SJSA1 (cell line): Measurements from ENCODE around the gene MDM1. TPM values are rescaled to one million over a fixed set of nuclear protein-coding genes. Genes with fewer than 3 reads are reported as not detected.

Source experiments
- DNase-seq, 2 experiments: peaks; one replicate each; pipeline ENCODE4 v3.0.0-alpha.2; 2015 to 2020; ENCODE audit warnings: low spot score in 2 of 2, low read depth in 1 of 2
- H3K27ac ChIP-seq: fragments of 250-450 bp; sonication (Bioruptor Pico); 2 replicates; pipeline ENCODE4 v1.5.1; 2020; ENCODE audit warnings: mild to moderate bottlenecking, moderate library complexity
- H3K27me3 ChIP-seq: fragments of 250-450 bp; sonication (Bioruptor Pico); replicated peaks from 2 replicates; pipeline ENCODE4 v1.5.1; 2020; ENCODE audit warnings: mild to moderate bottlenecking, moderate library complexity
- H3K36me3 ChIP-seq: fragments of 250-450 bp; sonication (Bioruptor Pico); 2 replicates; pipeline ENCODE4 v1.5.1; 2020; ENCODE audit warnings: mild to moderate bottlenecking
- H3K4me1 ChIP-seq: fragments of 250-450 bp; sonication (Bioruptor Pico); replicated peaks from 2 replicates; pipeline ENCODE4 v1.6.1; 2021; ENCODE audit warnings: mild to moderate bottlenecking
- H3K4me3 ChIP-seq: fragments of 250-450 bp; sonication (Bioruptor Pico); 2 replicates; pipeline ENCODE4 v1.5.1; 2020; ENCODE audit warnings: mild to moderate bottlenecking
- H3K9me3 ChIP-seq: fragments of 250-450 bp; sonication (Bioruptor Pico); replicated peaks from 2 replicates; pipeline ENCODE4 v1.5.1; 2020; ENCODE audit warnings: mild to moderate bottlenecking
- total RNA-seq: library from RNA; depleted of rRNA; stranded (reverse); fragments of >200 nt; shearing (Covaris generic); gene quantifications from 2 replicates; pipeline ENCODE4 v1.2.3, GENCODE V29; 2014; rRNA removed

MDM1 gene
- 11.2 and 17.1 TPM in 2 replicates for total RNA-seq

- peak; percentile 90 to 97 for DNase-seq
- H3K9me3 ChIP-seq: no peaks in the 10 kb centered on the region
- H3K27me3 ChIP-seq: no peaks in the 10 kb centered on the region
- peaks cover 16% of the 10 kb centered on the region for H3K36me3 ChIP-seq
- H3K4me3 ChIP-seq: peak within 1 kb of the TSS; percentile 62
- peaks cover 18% of the 10 kb centered on the region for H3K4me1 ChIP-seq
- peak within 1 kb of the TSS; percentile 21 for H3K27ac ChIP-seq
Observed at GRCh38 chr12:68331869-68332727, at the start of gene MDM1. TSS of gene MDM1 (minus strand) at chr12:68332362. CDS start at chr12:68332245, 117 bp downstream.

GRCh38 chr12:68381476-68382219 lies 49.5 kb upstream of the MDM1 start:
- H3K27me3 ChIP-seq: no peaks in the 10 kb centered on the region
- H3K36me3 ChIP-seq: no peaks in the 10 kb centered on the region
- peaks cover 3% of the 10 kb centered on the region; the same call in 1 of the 2 replicates for H3K4me1 ChIP-seq
- no peak overlapping the region for H3K4me3 ChIP-seq
- no peaks in the 10 kb centered on the region for H3K9me3 ChIP-seq
- DNase-seq: no peak
- H3K27ac ChIP-seq: no peak overlapping the region

- no peak for DNase-seq
- no peaks in the 10 kb centered on the region for H3K27me3 ChIP-seq
- no peaks in the 10 kb centered on the region for H3K36me3 ChIP-seq
- no peaks in the 10 kb centered on the region for H3K9me3 ChIP-seq
- H3K4me1 ChIP-seq: peaks cover 3% of the 10 kb centered on the region; the same call in 1 of the 2 replicates
- H3K4me3 ChIP-seq: no peak overlapping the region
- no peak overlapping the region for H3K27ac ChIP-seq
Observed at GRCh38 chr12:68378872-68379606, 46.9 kb upstream of the MDM1 start.

GRCh38 chr12:68377881-68378280 lies 45.7 kb upstream of the MDM1 start:
- no peak overlapping the region for H3K27ac ChIP-seq
- no peak overlapping the region for H3K4me3 ChIP-seq
- H3K4me1 ChIP-seq: peaks cover 3% of the 10 kb centered on the region; the same call in 1 of the 2 replicates
- H3K36me3 ChIP-seq: no peaks in the 10 kb centered on the region
- no peaks in the 10 kb centered on the region for H3K9me3 ChIP-seq
- no peaks in the 10 kb centered on the region for H3K27me3 ChIP-seq
- no peak for DNase-seq

- Histone ChIP-seq H3K27ac (no peak overlapping the region), H3K4me3 (no peak overlapping the region), H3K4me1 (peaks cover 3% of the 10 kb centered on the region; the same call in 1 of the 2 replicates), H3K36me3 (no peaks in the 10 kb centered on the region), H3K27me3 (no peaks in the 10 kb centered on the region), H3K9me3 (no peaks in the 10 kb centered on the region)
- DNase-seq: no peak
Observed at GRCh38 chr12:68376901-68377300, 44.7 kb upstream of the MDM1 start.

GRCh38 chr12:68375756-68376695 lies 43.9 kb upstream of the MDM1 start:
- Histone ChIP-seq H3K4me1 (peaks cover 3% of the 10 kb centered on the region; the same call in 1 of the 2 replicates), H3K4me3 (no peak overlapping the region), H3K27me3 (no peaks in the 10 kb centered on the region), H3K36me3 (no peaks in the 10 kb centered on the region), H3K27ac (no peak overlapping the region), H3K9me3 (no peaks in the 10 kb centered on the region)
- DNase-seq: no peak

GRCh38 chr12:68374307-68374982 lies 42.3 kb upstream of the MDM1 start:
- no peak overlapping the region for H3K27ac ChIP-seq
- H3K4me3 ChIP-seq: no peak overlapping the region
- H3K27me3 ChIP-seq: no peaks in the 10 kb centered on the region
- DNase-seq: no peak
- peaks cover 3% of the 10 kb centered on the region; the same call in 1 of the 2 replicates for H3K4me1 ChIP-seq
- no peaks in the 10 kb centered on the region for H3K9me3 ChIP-seq
- no peaks in the 10 kb centered on the region for H3K36me3 ChIP-seq

GRCh38 chr12:68370667-68371066 lies 38.5 kb upstream of the MDM1 start:
- Histone ChIP-seq H3K27me3 (no peaks in the 10 kb centered on the region), H3K36me3 (no peaks in the 10 kb centered on the region), H3K4me1 (no peaks in the 10 kb centered on the region), H3K4me3 (no peak overlapping the region), H3K27ac (no peak overlapping the region), H3K9me3 (no peaks in the 10 kb centered on the region)
- no peak for DNase-seq

- no peaks in the 10 kb centered on the region for H3K36me3 ChIP-seq
- H3K9me3 ChIP-seq: no peaks in the 10 kb centered on the region
- H3K4me3 ChIP-seq: no peak overlapping the region
- DNase-seq: no peak
- H3K4me1 ChIP-seq: peaks cover 4% of the 10 kb centered on the region
- no peaks in the 10 kb centered on the region for H3K27me3 ChIP-seq
- no peak overlapping the region for H3K27ac ChIP-seq
Observed at GRCh38 chr12:68370006-68370590, 37.9 kb upstream of the MDM1 start.

GRCh38 chr12:68368327-68368726 lies 36.2 kb upstream of the MDM1 start:
- Histone ChIP-seq H3K4me1 (peaks cover 9% of the 10 kb centered on the region), H3K27me3 (no peaks in the 10 kb centered on the region), H3K9me3 (no peaks in the 10 kb centered on the region), H3K4me3 (no peak overlapping the region), H3K27ac (no peak overlapping the region), H3K36me3 (no peaks in the 10 kb centered on the region)
- DNase-seq: no peak

- Histone ChIP-seq H3K4me1 (peaks cover 9% of the 10 kb centered on the region), H3K27ac (no peak overlapping the region), H3K27me3 (no peaks in the 10 kb centered on the region), H3K36me3 (no peaks in the 10 kb centered on the region), H3K9me3 (no peaks in the 10 kb centered on the region), H3K4me3 (no peak overlapping the region)
- DNase-seq: no peak
Observed at GRCh38 chr12:68367903-68368302, 35.7 kb upstream of the MDM1 start.

GRCh38 chr12:68367116-68367515 lies 35.0 kb upstream of the MDM1 start:
- no peaks in the 10 kb centered on the region for H3K27me3 ChIP-seq
- no peak overlapping the region for H3K27ac ChIP-seq
- no peak for DNase-seq
- no peaks in the 10 kb centered on the region for H3K36me3 ChIP-seq
- H3K9me3 ChIP-seq: no peaks in the 10 kb centered on the region
- H3K4me3 ChIP-seq: no peak overlapping the region
- peaks cover 9% of the 10 kb centered on the region for H3K4me1 ChIP-seq
